Esophagus (tissue), 2 donors: ENCODE results near the gene NBAS. TPM values are rescaled to one million over a fixed set of nuclear protein-coding genes. Genes with fewer than 3 reads are reported as not detected.

Source experiments
- H3K27ac ChIP-seq, 2 donors: one replicate each; pipeline ENCODE4 v1.5.1; 2013; ENCODE audit warnings: low read depth in 2 of 2, mild to moderate bottlenecking in 2 of 2, inconsistent platforms in 1 of 2, low read length in 1 of 2, moderate library complexity in 1 of 2
- H3K27me3 ChIP-seq, 2 donors: one replicate each; pipeline ENCODE4 v1.6.1; 2013; ENCODE audit warnings: low read length in 2 of 2, control low read depth in 1 of 2, mild to moderate bottlenecking in 1 of 2; ENCODE audit not compliant: insufficient read depth in 2 of 2, control insufficient read depth in 1 of 2
- H3K36me3 ChIP-seq, 2 donors: one replicate each; pipeline ENCODE4 v1.6.1; 2013; ENCODE audit warnings: low read length in 1 of 2; ENCODE audit not compliant: control insufficient read depth in 2 of 2, insufficient read depth in 2 of 2
- H3K4me1 ChIP-seq, 2 donors: one replicate each; pipeline ENCODE4 v1.6.1; 2013; ENCODE audit warnings: low read length in 1 of 2; ENCODE audit not compliant: control insufficient read depth in 2 of 2, insufficient read depth in 2 of 2
- H3K4me3 ChIP-seq, 2 donors: one replicate each; pipeline ENCODE4 v1.5.1; 2013; ENCODE audit warnings: low read length in 2 of 2, mild to moderate bottlenecking in 2 of 2, low read depth in 1 of 2, moderate library complexity in 1 of 2
- H3K9me3 ChIP-seq, 2 donors: one replicate each; pipeline ENCODE4 v1.6.1; 2013; ENCODE audit warnings: mild to moderate bottlenecking in 2 of 2, low read depth in 1 of 2, low read length in 1 of 2, moderate library complexity in 1 of 2; ENCODE audit not compliant: control insufficient read depth in 2 of 2, insufficient read depth in 1 of 2
- WGBS, 2 donors: extraction: QIAGEN DNeasy Blood & Tissue Kit; methylation state at CpG; one replicate each; pipeline ENCODE4 v1.1.7; 2013; 5-methylcytosine and 5-hydroxymethylcytosine counted together
- polyA plus RNA-seq, 2 donors: library from polyadenylated mRNA; stranded (reverse); fragments of 200-250 nt; gene quantifications; one replicate each; pipeline ENCODE4 v1.2.3, GENCODE V29; 2013
- donor health status: healthy with polysubstance abuse.
- donor health status: Bipolar disorder and iron deficiency.

The NBAS gene
- polyA plus RNA-seq, 2 donors = 13.8 to 15.0 TPM

DNA sequence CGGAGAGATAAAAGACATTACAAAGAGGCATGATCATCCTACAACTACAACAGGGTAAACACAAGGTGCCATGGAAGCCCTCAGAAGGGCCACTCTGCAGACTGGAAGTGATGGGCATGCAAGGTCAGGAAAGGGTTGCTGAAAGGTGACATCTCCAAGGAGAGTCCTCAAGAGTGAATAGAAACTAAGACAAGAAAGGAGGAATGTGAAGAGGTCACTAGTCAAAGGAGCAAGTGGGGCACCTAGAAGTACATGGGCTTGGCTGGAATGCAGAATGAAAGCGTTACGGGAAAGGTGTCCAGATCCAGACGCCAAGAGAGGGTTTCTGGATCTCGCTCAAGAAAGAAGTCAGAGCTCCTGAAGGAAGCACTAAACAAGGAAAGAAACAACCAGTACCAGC, 314.3 kb downstream of the NBAS start:
- H3K4me3 ChIP-seq = no peak overlapping the region
- H3K4me1 ChIP-seq = no peaks in the 10 kb centered on the region
- H3K27me3 ChIP-seq = no peaks in the 10 kb centered on the region
- WGBS, 2 donors = 91 to 97% methylated on average over 5 of the region's 5 CpGs
- no peaks in the 10 kb centered on the region for H3K9me3 ChIP-seq
- H3K27ac ChIP-seq = no peak overlapping the region
- peaks cover 0 to 3% of the 10 kb centered on the region in 2 donors for H3K36me3 ChIP-seq

DNA sequence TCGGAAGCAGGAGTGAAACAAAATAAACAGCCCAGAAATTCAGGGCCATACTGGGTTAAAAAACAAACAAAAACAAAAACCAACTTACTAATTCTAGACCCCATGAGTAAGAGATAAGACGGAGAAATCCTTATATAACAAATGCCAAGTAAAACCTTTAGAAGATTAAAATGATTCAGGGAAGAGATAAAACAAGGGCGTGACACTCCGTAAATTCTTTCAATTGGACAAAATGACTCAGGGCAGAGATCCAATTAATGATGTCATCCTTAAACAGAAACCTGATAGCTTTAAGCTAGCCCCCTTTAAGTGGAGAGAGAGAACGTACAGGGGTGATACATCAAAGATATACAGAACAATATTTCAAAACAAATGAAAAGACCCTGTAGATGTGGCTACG, 317.4 kb downstream of the NBAS start:
- Histone ChIP-seq H3K4me3 (no peak overlapping the region), H3K27me3 (no peaks in the 10 kb centered on the region), H3K36me3 (no peaks in the 10 kb centered on the region), H3K4me1 (no peaks in the 10 kb centered on the region), H3K27ac (no peak overlapping the region), H3K9me3 (no peaks in the 10 kb centered on the region)
- WGBS, 2 donors = 77 to 82% methylated on average over 6 of the region's 6 CpGs

DNA sequence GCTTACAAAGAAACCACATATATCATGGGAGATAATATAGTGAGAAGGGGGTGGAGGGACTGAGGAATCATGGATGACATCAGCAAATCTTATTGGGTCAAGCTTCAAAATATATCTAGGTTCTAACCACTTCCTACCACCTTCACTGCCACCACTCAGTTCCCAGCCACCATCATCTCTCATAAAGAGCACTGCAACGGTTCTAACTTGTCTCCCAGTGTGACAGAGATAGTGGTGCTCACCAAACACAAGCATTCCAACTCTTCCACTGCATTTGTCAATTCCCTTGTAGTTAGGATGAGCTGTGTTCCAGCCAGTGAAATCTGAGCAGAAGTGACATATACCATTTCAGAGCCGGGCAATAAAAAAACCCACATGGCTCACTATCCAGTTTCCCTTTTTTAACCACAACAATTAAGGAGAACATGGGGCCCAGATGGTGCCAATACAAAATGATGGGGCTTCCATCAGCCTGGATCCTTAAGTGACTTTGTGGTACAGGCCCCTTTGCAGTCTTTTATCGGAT, 318.1 kb downstream of the NBAS start:
- H3K9me3 ChIP-seq = no peaks in the 10 kb centered on the region
- H3K36me3 ChIP-seq = no peaks in the 10 kb centered on the region
- no peaks in the 10 kb centered on the region for H3K27me3 ChIP-seq
- WGBS, 2 donors = 86 to 87% methylated on average over 3 of the region's 3 CpGs
- H3K4me1 ChIP-seq = no peaks in the 10 kb centered on the region
- no peak overlapping the region for H3K27ac ChIP-seq
- H3K4me3 ChIP-seq = no peak overlapping the region

DNA sequence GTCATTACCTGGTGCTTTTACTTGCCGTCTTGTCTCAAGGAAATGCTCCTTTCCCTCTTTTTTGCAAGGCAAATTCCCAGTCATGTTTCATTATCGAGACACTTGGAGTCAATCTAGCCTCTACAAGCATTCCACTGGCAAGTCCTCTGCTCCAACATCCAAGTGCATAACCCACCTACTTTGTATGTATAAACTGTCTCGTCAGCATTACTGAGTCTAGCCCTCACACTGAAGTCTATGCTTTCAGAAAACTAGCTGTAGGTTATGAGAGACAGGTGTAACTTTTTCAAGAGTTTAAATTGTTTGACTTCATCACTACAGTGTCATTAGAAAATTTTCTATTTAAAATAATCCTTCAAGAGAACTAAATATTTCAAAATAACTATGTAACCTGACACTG, 319.2 kb downstream of the NBAS start:
- no peaks in the 10 kb centered on the region for H3K4me1 ChIP-seq
- no peak overlapping the region for H3K27ac ChIP-seq
- no peaks in the 10 kb centered on the region for H3K27me3 ChIP-seq
- H3K36me3 ChIP-seq = no peaks in the 10 kb centered on the region
- no peaks in the 10 kb centered on the region for H3K9me3 ChIP-seq
- no peak overlapping the region for H3K4me3 ChIP-seq
- WGBS, 2 donors = 88 to 96% methylated on average over 3 of the region's 3 CpGs

DNA sequence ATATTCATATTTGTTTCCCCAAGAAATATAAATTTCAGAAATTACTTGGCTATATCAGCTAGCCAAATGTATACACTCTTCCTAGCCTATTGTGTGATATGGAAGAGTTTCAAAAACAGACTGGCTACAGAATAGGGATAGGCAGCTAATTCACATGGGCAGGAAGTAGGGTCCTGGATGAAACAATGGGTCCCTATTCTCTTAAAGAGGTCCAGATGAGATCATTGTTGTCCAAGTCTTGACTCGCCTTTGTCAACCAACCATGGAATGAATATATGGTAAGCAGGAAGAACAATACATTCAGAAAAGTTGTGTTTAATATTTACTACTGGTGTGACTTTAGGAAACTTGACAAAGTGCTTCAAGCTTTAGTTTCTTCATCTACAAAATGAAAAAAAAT, 319.9 kb downstream of the NBAS start:
- Histone ChIP-seq H3K27ac (no peak overlapping the region), H3K9me3 (no peaks in the 10 kb centered on the region), H3K36me3 (no peaks in the 10 kb centered on the region), H3K4me1 (no peaks in the 10 kb centered on the region), H3K27me3 (no peaks in the 10 kb centered on the region), H3K4me3 (no peak overlapping the region)
- WGBS, 2 donors = 82 to 91% methylated on average over 1 of the region's 1 CpG

DNA sequence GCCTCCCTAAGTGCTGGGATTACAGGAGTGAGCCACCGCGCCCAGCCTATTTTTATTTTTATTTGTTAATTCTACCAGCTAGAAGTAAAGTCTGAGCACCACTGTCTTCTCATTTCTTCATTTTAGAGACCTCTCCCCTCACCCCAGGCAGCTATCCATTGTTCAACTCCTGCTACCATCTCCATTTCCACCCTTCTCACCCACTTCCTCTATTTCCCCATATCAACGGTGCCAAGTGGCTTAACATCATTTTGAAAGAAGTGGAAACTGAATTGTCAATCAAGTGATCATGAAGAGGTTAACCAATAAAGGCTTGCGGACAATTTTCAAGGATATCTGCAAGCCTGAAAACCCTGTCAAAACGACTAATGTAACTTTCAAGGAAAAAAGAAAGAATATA, 323.1 kb downstream of the NBAS start:
- H3K9me3 ChIP-seq = no peaks in the 10 kb centered on the region
- no peak overlapping the region for H3K4me3 ChIP-seq
- 91 to 94% methylated on average over 5 of the region's 5 CpGs for WGBS, 2 donors
- H3K27ac ChIP-seq = no peak overlapping the region
- H3K27me3 ChIP-seq = no peaks in the 10 kb centered on the region
- no peaks in the 10 kb centered on the region for H3K4me1 ChIP-seq
- H3K36me3 ChIP-seq = no peaks in the 10 kb centered on the region

DNA sequence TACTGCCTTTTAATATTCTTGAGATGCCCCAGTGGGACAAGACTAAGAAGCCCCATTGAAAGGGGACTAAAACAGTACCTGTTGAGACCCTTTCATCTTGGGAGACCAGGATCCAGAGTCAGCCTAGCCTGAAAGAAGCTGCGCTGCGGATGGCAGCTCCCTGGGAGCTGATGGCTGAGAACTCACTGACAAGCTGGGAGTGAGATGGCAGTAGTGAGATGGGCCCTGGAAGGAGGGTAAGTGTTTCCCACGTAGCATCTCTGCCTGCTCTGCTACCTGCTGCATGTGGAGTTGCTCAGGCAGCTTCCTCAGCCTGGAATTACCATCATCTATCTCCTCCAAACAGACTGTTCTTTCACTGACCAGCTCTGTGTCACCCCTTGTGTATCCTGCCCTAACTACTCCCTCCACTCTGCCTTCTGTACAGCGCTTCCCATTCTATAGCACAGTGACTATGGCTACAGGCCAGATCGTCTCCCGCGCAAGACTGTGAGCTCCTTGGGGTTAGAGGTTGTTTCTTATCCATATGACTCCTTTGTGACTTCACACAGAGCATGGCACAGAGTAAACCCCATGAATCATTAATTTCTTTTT, 330.4 kb downstream of the NBAS start:
- no peaks in the 10 kb centered on the region for H3K27me3 ChIP-seq
- no peak overlapping the region for H3K27ac ChIP-seq
- no peak overlapping the region for H3K4me3 ChIP-seq
- no peaks in the 10 kb centered on the region for H3K9me3 ChIP-seq
- H3K36me3 ChIP-seq = peaks cover 0 to 5% of the 10 kb centered on the region in 2 donors
- 90 to 99% methylated on average over 7 of the region's 7 CpGs for WGBS, 2 donors
- H3K4me1 ChIP-seq = no peaks in the 10 kb centered on the region

DNA sequence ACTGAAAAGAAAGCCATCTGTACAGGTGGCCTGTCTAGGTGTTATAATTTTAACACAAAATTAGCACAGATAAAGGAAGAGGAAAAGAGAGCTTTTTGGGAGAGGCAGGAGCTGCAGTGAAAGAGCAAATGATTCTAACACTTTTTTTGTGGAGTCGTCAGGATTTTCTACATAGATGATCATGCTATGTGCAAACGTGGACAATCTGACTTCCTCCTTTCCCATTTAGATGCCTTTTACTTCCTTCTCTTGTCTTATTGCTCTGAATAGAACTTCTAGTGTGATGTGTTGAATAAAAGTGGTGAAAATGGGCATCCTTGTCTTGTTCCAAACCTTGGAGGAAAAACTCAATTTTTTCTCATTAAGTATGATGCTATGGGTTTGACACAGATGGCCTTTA, 334.5 kb downstream of the NBAS start:
- no peaks in the 10 kb centered on the region for H3K4me1 ChIP-seq
- WGBS, 2 donors = 69 to 89% methylated on average over 2 of the region's 2 CpGs
- H3K9me3 ChIP-seq = no peaks in the 10 kb centered on the region
- H3K27me3 ChIP-seq = no peaks in the 10 kb centered on the region
- no peak overlapping the region for H3K4me3 ChIP-seq
- H3K36me3 ChIP-seq = peaks cover 0 to 5% of the 10 kb centered on the region in 2 donors
- no peak overlapping the region for H3K27ac ChIP-seq

DNA sequence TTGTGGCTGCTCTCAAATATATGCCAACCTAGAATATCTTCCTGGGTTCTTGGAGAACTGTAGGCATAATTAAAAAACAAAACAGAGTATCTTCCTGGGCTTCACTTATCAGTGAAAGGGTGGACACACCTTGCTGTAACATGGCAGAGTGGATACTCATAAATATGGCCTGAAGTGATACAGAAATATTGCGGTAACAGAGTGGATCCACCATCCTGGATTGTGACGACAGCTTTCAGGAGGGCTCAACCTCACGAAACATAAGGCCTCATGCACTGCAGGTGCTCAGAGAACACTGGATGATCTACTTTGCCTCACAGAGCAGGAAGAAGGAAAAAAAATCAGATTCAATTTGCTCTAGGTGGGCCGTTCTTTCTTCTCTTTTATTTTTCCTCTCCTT, 336.0 kb downstream of the NBAS start:
- Histone ChIP-seq H3K27me3 (no peaks in the 10 kb centered on the region), H3K9me3 (no peaks in the 10 kb centered on the region), H3K4me1 (no peaks in the 10 kb centered on the region), H3K4me3 (no peak overlapping the region), H3K27ac (no peak overlapping the region), H3K36me3 (no peaks in the 10 kb centered on the region)
- 91 to 95% methylated on average over 4 of the region's 4 CpGs for WGBS, 2 donors

DNA sequence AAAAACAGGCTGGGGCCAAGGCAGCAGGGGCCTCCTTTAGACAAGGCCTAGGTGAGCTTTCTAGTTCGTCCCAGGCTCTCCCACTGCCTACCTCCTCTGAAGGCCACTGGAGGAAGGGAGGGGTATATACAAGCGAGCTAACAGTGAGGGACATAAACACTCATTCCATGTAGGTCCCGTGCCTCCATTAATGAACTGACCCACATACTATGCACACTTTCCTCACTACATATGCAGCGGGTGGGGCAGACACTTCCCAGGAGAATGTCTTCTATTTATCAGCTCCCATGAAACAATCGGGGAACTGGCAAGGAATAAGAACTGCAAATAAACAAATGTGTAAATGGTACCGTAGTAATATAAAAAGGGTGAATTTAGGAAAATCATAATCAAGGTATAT, 336.5 kb downstream of the NBAS start:
- H3K27me3 ChIP-seq = no peaks in the 10 kb centered on the region
- WGBS, 2 donors = 92 to 94% methylated on average over 6 of the region's 6 CpGs

More for the DNA sequence above, 336.5 kb downstream of the NBAS start:
- Histone ChIP-seq H3K36me3 (no peaks in the 10 kb centered on the region), H3K27ac (no peak overlapping the region), H3K4me1 (no peaks in the 10 kb centered on the region), H3K4me3 (no peak overlapping the region), H3K9me3 (no peaks in the 10 kb centered on the region)
